HG02870 (cell line): Measurements from ENCODE around the gene PLA2G4E.

ENCODE experiments used
- ATAC-seq: cut with Tn5 transposase; IDR thresholded peaks from one replicate; pipeline ENCODE4 v1.9.1; 2021; ENCODE audit warnings: mild to moderate bottlenecking, moderate library complexity; ENCODE audit not compliant: unreplicated experiment

PLA2G4E gene

GRCh38 chr15:42053914-42054313 lies 33.1 kb upstream of the PLA2G4E start:
- no peak for ATAC-seq

- no peak for ATAC-seq
Measured at GRCh38 chr15:42053010-42053409, 32.2 kb upstream of the PLA2G4E start.

- no peak for ATAC-seq
Measured at GRCh38 chr15:42050484-42051255, 29.8 kb upstream of the PLA2G4E start.

GRCh38 chr15:42048821-42049200 lies 28.0 kb upstream of the PLA2G4E start:
- ATAC-seq: no peak

- ATAC-seq: no peak
Measured at GRCh38 chr15:42048080-42048820, 27.4 kb upstream of the PLA2G4E start.

GRCh38 chr15:42046597-42046996 lies 25.8 kb upstream of the PLA2G4E start:
- no peak for ATAC-seq

GRCh38 chr15:42045211-42045615 lies 24.4 kb upstream of the PLA2G4E start:
- no peak for ATAC-seq

GRCh38 chr15:42042602-42043400 lies 22.0 kb upstream of the PLA2G4E start:
- no peak for ATAC-seq

- ATAC-seq: no peak
Measured at GRCh38 chr15:42038401-42038800, 17.6 kb upstream of the PLA2G4E start.

GRCh38 chr15:42037656-42038055 lies 16.8 kb upstream of the PLA2G4E start:
- no peak for ATAC-seq

- no peak for ATAC-seq
Measured at GRCh38 chr15:42036966-42037365, 16.1 kb upstream of the PLA2G4E start.

GRCh38 chr15:42036112-42036905 lies 15.5 kb upstream of the PLA2G4E start:
- ATAC-seq: no peak

GRCh38 chr15:42035435-42035761 lies 14.6 kb upstream of the PLA2G4E start:
- ATAC-seq: peak; percentile 74

GRCh38 chr15:42034628-42035434 lies 14.0 kb upstream of the PLA2G4E start:
- peak; percentile 11 for ATAC-seq

GRCh38 chr15:42033214-42033873 lies 12.5 kb upstream of the PLA2G4E start:
- no peak for ATAC-seq

- ATAC-seq: no peak
Measured at GRCh38 chr15:42032376-42033213, 11.8 kb upstream of the PLA2G4E start.

GRCh38 chr15:42031198-42031915 lies 10.5 kb upstream of the PLA2G4E start:
- no peak for ATAC-seq

GRCh38 chr15:42027521-42027920 lies 6.7 kb upstream of the PLA2G4E start:
- no peak for ATAC-seq
